H9 (cell line): ENCODE data around the gene MOGAT2. TPM values are rescaled to one million over a fixed set of nuclear protein-coding genes. Genes with fewer than 3 reads are reported as not detected.

Experiments
- DNase-seq: peaks from one replicate; pipeline ENCODE4 v3.0.0-alpha.2; 2017
- H2AFZ ChIP-seq: one replicate; pipeline ENCODE4 v1.6.1; 2013; ENCODE audit warnings: mild to moderate bottlenecking, low read length, control low read depth, moderate library complexity
- H2AK5ac ChIP-seq: 2 replicates; pipeline ENCODE4 v1.6.1; 2013; ENCODE audit warnings: low read length, control low read depth, mixed read lengths; ENCODE audit not compliant: insufficient read length
- H2BK120ac ChIP-seq: one replicate; pipeline ENCODE4 v1.6.1; 2013; ENCODE audit warnings: low read depth, mild to moderate bottlenecking, low read length, control low read depth, inconsistent platforms; ENCODE audit not compliant: poor library complexity, severe bottlenecking
- H2BK12ac ChIP-seq: 2 replicates; pipeline ENCODE4 v1.6.1; 2013; ENCODE audit warnings: low read length, control low read depth, mixed read lengths, low read depth; ENCODE audit not compliant: insufficient read length
- H2BK15ac ChIP-seq: 2 replicates; pipeline ENCODE4 v1.6.1; 2013; ENCODE audit warnings: low read depth, low read length, control low read depth
- H2BK20ac ChIP-seq: one replicate; pipeline ENCODE4 v1.6.1; 2013; ENCODE audit warnings: low read depth, mild to moderate bottlenecking, low read length, control low read depth, inconsistent platforms; ENCODE audit not compliant: poor library complexity, severe bottlenecking
- H2BK5ac ChIP-seq: 2 replicates; pipeline ENCODE4 v1.6.1; 2013; ENCODE audit warnings: low read length, control low read depth, mixed read lengths; ENCODE audit not compliant: insufficient read length
- H3K14ac ChIP-seq: 2 replicates; pipeline ENCODE4 v1.6.1; 2013; ENCODE audit warnings: low read length, control low read depth; ENCODE audit not compliant: insufficient read depth
- H3K18ac ChIP-seq: 2 replicates; pipeline ENCODE4 v1.6.1; 2013; ENCODE audit warnings: low read depth, mild to moderate bottlenecking, mixed read lengths, low read length, control low read depth; ENCODE audit not compliant: insufficient read length
- H3K23ac ChIP-seq: 2 replicates; pipeline ENCODE4 v1.6.1; 2013; ENCODE audit warnings: low read length, control low read depth, mixed read lengths, low read depth; ENCODE audit not compliant: insufficient read length
- H3K23me2 ChIP-seq: 2 replicates; pipeline ENCODE4 v1.6.1; 2013; ENCODE audit warnings: low read depth, mild to moderate bottlenecking, mixed read lengths, low read length, control low read depth; ENCODE audit not compliant: insufficient read length, poor library complexity, severe bottlenecking
- H3K27ac ChIP-seq: 2 replicates; pipeline ENCODE4 v1.5.1; 2013; ENCODE audit warnings: low read length, control low read depth, mixed read lengths, low read depth; ENCODE audit not compliant: insufficient read length
- H3K27me3 ChIP-seq: 2 replicates; pipeline ENCODE4 v1.6.1; 2013; ENCODE audit warnings: low read length, control low read depth, inconsistent platforms; ENCODE audit not compliant: insufficient read depth
- H3K4ac ChIP-seq: 2 replicates; pipeline ENCODE4 v1.6.1; 2013; ENCODE audit warnings: low read depth, mild to moderate bottlenecking, control low read depth, inconsistent platforms, low read length, moderate library complexity
- H3K4me1 ChIP-seq: 2 replicates; pipeline ENCODE4 v1.6.1; 2013; ENCODE audit warnings: low read length, control low read depth, inconsistent platforms; ENCODE audit not compliant: insufficient read depth
- H3K4me2 ChIP-seq: 2 replicates; pipeline ENCODE4 v1.6.1; 2013; ENCODE audit warnings: low read length, control low read depth, mixed read lengths; ENCODE audit not compliant: insufficient read length, insufficient read depth
- H3K56ac ChIP-seq: 2 replicates; pipeline ENCODE4 v1.6.1; 2013; ENCODE audit warnings: low read depth, mild to moderate bottlenecking, mixed read lengths, low read length, control low read depth; ENCODE audit not compliant: insufficient read length
- H3K79me1 ChIP-seq: 2 replicates; pipeline ENCODE4 v1.6.1; 2013; ENCODE audit warnings: low read depth, mild to moderate bottlenecking, moderate library complexity, low read length, control low read depth, inconsistent platforms; ENCODE audit not compliant: insufficient read depth, poor library complexity, severe bottlenecking
- H3K79me2 ChIP-seq: 2 replicates; pipeline ENCODE4 v1.6.1; 2013; ENCODE audit warnings: low read length, control low read depth, inconsistent platforms; ENCODE audit not compliant: insufficient read depth
- H3K9ac ChIP-seq: 2 replicates; pipeline ENCODE4 v1.6.1; 2013; ENCODE audit warnings: low read length, control low read depth, mixed read lengths; ENCODE audit not compliant: insufficient read length; ENCODE audit errors: extremely low read depth
- H3K9me3 ChIP-seq: one replicate; pipeline ENCODE4 v1.6.1; 2013; ENCODE audit warnings: low read depth, low read length, inconsistent platforms; ENCODE audit not compliant: control insufficient read depth
- H3T11ph ChIP-seq: one replicate; pipeline ENCODE4 v1.6.1; 2013; ENCODE audit warnings: mild to moderate bottlenecking, low read length, control low read depth, inconsistent platforms
- H4K20me1 ChIP-seq: one replicate; pipeline ENCODE4 v1.6.1; 2013; ENCODE audit not compliant: control insufficient read depth, insufficient read length, insufficient read depth
- H4K5ac ChIP-seq: 2 replicates; pipeline ENCODE4 v1.6.1; 2013; ENCODE audit warnings: low read depth, mild to moderate bottlenecking, mixed read lengths, low read length, control low read depth; ENCODE audit not compliant: insufficient read length
- H4K8ac ChIP-seq: replicated peaks from 2 replicates; pipeline ENCODE4 v1.6.1; 2013; ENCODE audit warnings: low read length, control low read depth, mixed read lengths, low read depth; ENCODE audit not compliant: insufficient read length
- H4K91ac ChIP-seq: 2 replicates; pipeline ENCODE4 v1.6.1; 2013; ENCODE audit warnings: low read depth, mild to moderate bottlenecking, moderate library complexity, mixed read lengths, low read length, control low read depth; ENCODE audit not compliant: insufficient read length
- H3K27ac Mint-ChIP-seq, 3 experiments: 2 replicates in 2 of 3; 3 replicates in 1 of 3; pipeline ENCODE4 v1.8.0; 2020 to 2021; ENCODE audit warnings: mixed read lengths in 3 of 3, mild to moderate bottlenecking in 1 of 3, moderate library complexity in 1 of 3
- H3K27me3 Mint-ChIP-seq: 2 replicates; pipeline ENCODE4 v1.8.0; 2021; ENCODE audit warnings: low read depth, mild to moderate bottlenecking, moderate library complexity, mixed read lengths
- H3K36me3 Mint-ChIP-seq, 3 experiments: 2 replicates in 2 of 3; 3 replicates in 1 of 3; pipeline ENCODE4 v1.8.0; 2020 to 2021; ENCODE audit warnings: low read depth in 3 of 3, mixed read lengths in 3 of 3; ENCODE audit not compliant: insufficient read depth in 1 of 3
- H3K4me1 Mint-ChIP-seq, 2 experiments: 2 replicates each; pipeline ENCODE4 v1.8.0; 2020; ENCODE audit warnings: mixed read lengths in 2 of 2
- H3K4me3 Mint-ChIP-seq, 2 experiments: 2 replicates in 1 of 2; 3 replicates in 1 of 2; pipeline ENCODE4 v1.8.0; 2020 to 2021; ENCODE audit warnings: mild to moderate bottlenecking in 2 of 2, mixed read lengths in 2 of 2, moderate library complexity in 1 of 2
- H3K9me3 Mint-ChIP-seq, 2 experiments: 2 replicates in 1 of 2; 3 replicates in 1 of 2; pipeline ENCODE4 v1.8.0; 2020; ENCODE audit warnings: mild to moderate bottlenecking in 2 of 2, mixed read lengths in 2 of 2, moderate library complexity in 1 of 2
- CTCF ChIP-seq: fragments of 200-600 bp; sonication (generic); conservative IDR thresholded peaks from 3 replicates; pipeline ENCODE4 v1.8.0; 2021; ENCODE audit warnings: antibody characterized with exemption, mild to moderate bottlenecking
- WGBS: extraction: QIAGEN DNeasy Blood & Tissue Kit; methylation state at CpG from one replicate; pipeline ENCODE4 v1.1.7; 2013; ENCODE audit warnings: missing lambda C conversion rate, low lambda C conversion rate, mixed read lengths; ENCODE audit not compliant: insufficient read length; ENCODE audit errors: extremely low coverage; 5-methylcytosine and 5-hydroxymethylcytosine counted together
- total RNA-seq: library from RNA; stranded (reverse); gene quantifications from 2 replicates; pipeline ENCODE4 v1.2.1, GENCODE V29; 2021

Gene MOGAT2
- total RNA-seq, 1 experiment from 2014 or later: not detected

GRCh38 chr11:75780888-75781287 lies 63.2 kb downstream of the MOGAT2 start:
- no peak overlapping the region for H3K27ac ChIP-seq
- H3K4me2 ChIP-seq: no peak overlapping the region
- H3K36me3 Mint-ChIP-seq: no peaks in the 10 kb centered on the region; a peak in 2 of 7 replicates
- H3K18ac ChIP-seq: no peak overlapping the region
- no peak overlapping the region for H2AFZ ChIP-seq
- H3K9me3 ChIP-seq: no peaks in the 10 kb centered on the region
- no peak overlapping the region for H4K91ac ChIP-seq
- H3K9me3 Mint-ChIP-seq: no peaks in the 10 kb centered on the region; a peak in 1 of 5 replicates
- H4K20me1 ChIP-seq: no peaks in the 10 kb centered on the region
- H2BK12ac ChIP-seq: no peak overlapping the region
- no peak overlapping the region for H3K9ac ChIP-seq
- no peaks in the 10 kb centered on the region for H3K79me2 ChIP-seq
- H3K23ac ChIP-seq: no peak overlapping the region
- H3K4me1 Mint-ChIP-seq: peaks cover 4 to 7% of the 10 kb centered on the region in 2 experiments
- no peaks in the 10 kb centered on the region for H3K79me1 ChIP-seq
- no peak overlapping the region for H3T11ph ChIP-seq
- no peak overlapping the region for H2BK5ac ChIP-seq
- no peak overlapping the region for H3K4me3 Mint-ChIP-seq
- peaks cover 17% of the 10 kb centered on the region for H3K27me3 Mint-ChIP-seq
- no peak for TF ChIP-seq CTCF
- WGBS: no CpG with 5 or more reads among the region's 3 CpGs
- no peak overlapping the region for H3K27ac Mint-ChIP-seq
- H3K4ac ChIP-seq: no peak overlapping the region
- H3K4me1 ChIP-seq: no peaks in the 10 kb centered on the region
- H3K14ac ChIP-seq: no peak overlapping the region
- H4K8ac ChIP-seq: no peak overlapping the region
- H3K23me2 ChIP-seq: no peaks in the 10 kb centered on the region
- H3K27me3 ChIP-seq: no peaks in the 10 kb centered on the region
- H2BK15ac ChIP-seq: no peak overlapping the region
- H2BK120ac ChIP-seq: no peak overlapping the region
- H2AK5ac ChIP-seq: no peak overlapping the region
- H2BK20ac ChIP-seq: no peak overlapping the region
- no peak overlapping the region for H4K5ac ChIP-seq
- H3K56ac ChIP-seq: no peak overlapping the region
- no peak for DNase-seq
